Activated CD8-positive, alpha-beta T cell treated with anti-CD3 and anti-CD28 coated beads, Interleukin-2, amount 10 ng/mL, durations not matched to agents 7 days and 5 days (primary cell): Measurements from ENCODE around the gene SLC4A3. TPM values are rescaled to one million over a fixed set of nuclear protein-coding genes. Genes with fewer than 3 reads are reported as not detected.
A peak's percentile ranks its signal among the peaks of the same experiment; 100 is the strongest.

ENCODE experiments used
- ATAC-seq: fragments of 150-1000 bp; cut with Tn5 transposase; one replicate; pipeline ENCODE4 v1.10.0; 2021; ENCODE audit warnings: moderate library complexity
- CTCF ChIA-PET: fragments of 350-600 bp; sonication (Branson Sonifier 250); formaldehyde crosslinking; loops from one replicate; lab custom pipeline; 2021; ENCODE audit warnings: antibody characterized with exemption; lab: Charles Lee
- POLR2A ChIA-PET: fragments of 350-600 bp; sonication (Branson Sonifier 250); formaldehyde crosslinking; loops from one replicate; lab custom pipeline; 2021; ENCODE audit warnings: antibody characterized with exemption; lab: Charles Lee
- DNase-seq: peaks from one replicate; pipeline ENCODE4 v3.0.0-alpha.2; 2020
- H3K27ac Mint-ChIP-seq: one replicate; pipeline ENCODE4 v1.8.0; 2021; ENCODE audit warnings: mild to moderate bottlenecking, mixed read lengths
- H3K27me3 Mint-ChIP-seq: one replicate; pipeline ENCODE4 v1.8.0; 2021; ENCODE audit warnings: low read depth, mixed read lengths
- H3K36me3 Mint-ChIP-seq: one replicate; pipeline ENCODE4 v1.8.0; 2021; ENCODE audit warnings: low read depth, mixed read lengths
- H3K4me1 Mint-ChIP-seq: one replicate; pipeline ENCODE4 v1.8.0; 2021; ENCODE audit warnings: low read depth, mixed read lengths
- H3K4me3 Mint-ChIP-seq: one replicate; pipeline ENCODE4 v1.8.0; 2021; ENCODE audit warnings: mild to moderate bottlenecking, mixed read lengths
- H3K9me3 Mint-ChIP-seq: one replicate; pipeline ENCODE4 v1.8.0; 2022; ENCODE audit warnings: mixed read lengths; ENCODE audit not compliant: insufficient read depth
- total RNA-seq, 2 experiments: library from RNA; stranded (reverse); gene quantifications; one replicate each; pipeline ENCODE4 v1.2.3, GENCODE V29; 2021

SLC4A3 gene
- total RNA-seq, 2 experiments from 2014 or later: not detected

- Mint-ChIP-seq H3K27ac (no peak overlapping the region), H3K9me3 (no peaks in the 10 kb centered on the region), H3K36me3 (no peaks in the 10 kb centered on the region), H3K4me3 (no peak overlapping the region), H3K4me1 (peaks cover 6% of the 10 kb centered on the region), H3K27me3 (no peaks in the 10 kb centered on the region)
- ATAC-seq (no peak), DNase-seq (no peak)
- ChIA-PET CTCF (interaction anchor here (1.0 kb wide), 1 partner anchor 94 kb away, joined by 3 read pairs; no protein-coding TSS in a partner anchor), POLR2A (no interaction called here)
Observed at GRCh38 chr2:219634951-219635751, 7.7 kb downstream of the SLC4A3 start.

GRCh38 chr2:219636144-219636915 lies 8.9 kb downstream of the SLC4A3 start:
- CTCF ChIA-PET: interaction anchor here (1.2 kb wide), 1 partner anchor 94 kb away, joined by 4 read pairs; no protein-coding TSS in a partner anchor
- no peak for DNase-seq

DNA sequence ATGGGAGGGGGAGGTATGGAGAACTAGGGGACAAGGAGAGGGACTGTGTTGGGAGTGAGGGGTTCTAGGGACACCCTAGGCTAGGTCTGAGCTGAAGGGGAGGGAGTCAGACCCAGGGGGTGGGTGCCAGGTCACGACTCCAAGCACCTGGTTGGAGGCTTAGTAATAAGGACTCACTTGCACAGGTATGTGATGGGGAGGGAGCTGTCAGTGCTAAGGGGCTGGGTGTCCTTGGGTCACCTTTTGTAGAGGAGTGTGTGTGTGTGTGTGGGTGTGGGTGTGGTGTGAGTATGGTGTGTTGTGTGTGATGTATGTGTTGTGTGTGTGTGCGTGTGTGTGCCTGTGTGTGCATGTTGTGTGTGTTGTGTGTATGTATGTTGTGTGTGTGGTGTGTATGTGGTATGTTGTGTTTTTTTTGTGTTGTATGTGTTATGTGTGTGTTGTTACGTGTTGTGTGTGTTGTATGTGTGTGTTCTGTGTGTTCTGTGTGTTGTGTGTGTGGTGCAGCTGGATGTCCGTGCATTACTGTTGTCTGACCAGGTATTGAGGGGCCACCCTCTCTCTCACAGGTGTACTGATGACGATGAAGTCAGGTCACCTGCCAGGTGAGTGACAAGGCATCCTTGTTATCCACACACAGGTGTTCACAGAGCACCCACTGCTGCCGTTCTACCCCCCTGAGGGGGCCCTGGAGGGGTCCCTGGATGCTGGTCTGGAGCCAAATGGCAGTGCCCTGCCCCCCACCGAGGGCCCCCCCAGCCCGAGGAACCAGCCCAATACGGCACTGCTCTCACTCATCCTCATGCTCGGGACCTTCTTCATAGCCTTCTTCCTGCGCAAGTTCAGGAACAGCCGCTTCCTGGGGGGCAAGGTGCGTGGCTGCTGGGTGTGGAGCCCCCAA lies 9.8 kb downstream of the SLC4A3 start:
- ATAC-seq (no peak), DNase-seq (no peak)
- no peak overlapping the region for H3K4me3 Mint-ChIP-seq
- H3K9me3 Mint-ChIP-seq: no peaks in the 10 kb centered on the region
- CTCF ChIA-PET: interaction anchor here (1.2 kb wide), 1 partner anchor 95 kb away, joined by 4 read pairs; no protein-coding TSS in a partner anchor
- POLR2A ChIA-PET: no interaction called here
- H3K4me1 Mint-ChIP-seq: peaks cover 10% of the 10 kb centered on the region
- no peaks in the 10 kb centered on the region for H3K27me3 Mint-ChIP-seq
- H3K27ac Mint-ChIP-seq: no peak overlapping the region
- H3K36me3 Mint-ChIP-seq: no peaks in the 10 kb centered on the region

More at GRCh38 chr2:219636144-219636915, 8.9 kb downstream of the SLC4A3 start:
- H3K27ac Mint-ChIP-seq: no peak overlapping the region
- peaks cover 6% of the 10 kb centered on the region for H3K4me1 Mint-ChIP-seq
- H3K36me3 Mint-ChIP-seq: no peaks in the 10 kb centered on the region
- H3K9me3 Mint-ChIP-seq: no peaks in the 10 kb centered on the region
- POLR2A ChIA-PET: interaction anchor here (0.6 kb wide), 1 partner anchor 18 kb away, joined by 3 read pairs; no protein-coding TSS in a partner anchor
- H3K27me3 Mint-ChIP-seq: no peaks in the 10 kb centered on the region
- ATAC-seq: no peak
- no peak overlapping the region for H3K4me3 Mint-ChIP-seq

GRCh38 chr2:219637842-219638185 lies 10.4 kb downstream of the SLC4A3 start:
- POLR2A ChIA-PET: no interaction called here
- Mint-ChIP-seq H3K36me3 (no peaks in the 10 kb centered on the region), H3K27ac (no peak overlapping the region), H3K4me1 (peaks cover 15% of the 10 kb centered on the region), H3K4me3 (no peak overlapping the region), H3K27me3 (no peaks in the 10 kb centered on the region), H3K9me3 (no peaks in the 10 kb centered on the region)
- CTCF ChIA-PET: no interaction called here
- DNase-seq: no peak
- no peak for ATAC-seq

DNA sequence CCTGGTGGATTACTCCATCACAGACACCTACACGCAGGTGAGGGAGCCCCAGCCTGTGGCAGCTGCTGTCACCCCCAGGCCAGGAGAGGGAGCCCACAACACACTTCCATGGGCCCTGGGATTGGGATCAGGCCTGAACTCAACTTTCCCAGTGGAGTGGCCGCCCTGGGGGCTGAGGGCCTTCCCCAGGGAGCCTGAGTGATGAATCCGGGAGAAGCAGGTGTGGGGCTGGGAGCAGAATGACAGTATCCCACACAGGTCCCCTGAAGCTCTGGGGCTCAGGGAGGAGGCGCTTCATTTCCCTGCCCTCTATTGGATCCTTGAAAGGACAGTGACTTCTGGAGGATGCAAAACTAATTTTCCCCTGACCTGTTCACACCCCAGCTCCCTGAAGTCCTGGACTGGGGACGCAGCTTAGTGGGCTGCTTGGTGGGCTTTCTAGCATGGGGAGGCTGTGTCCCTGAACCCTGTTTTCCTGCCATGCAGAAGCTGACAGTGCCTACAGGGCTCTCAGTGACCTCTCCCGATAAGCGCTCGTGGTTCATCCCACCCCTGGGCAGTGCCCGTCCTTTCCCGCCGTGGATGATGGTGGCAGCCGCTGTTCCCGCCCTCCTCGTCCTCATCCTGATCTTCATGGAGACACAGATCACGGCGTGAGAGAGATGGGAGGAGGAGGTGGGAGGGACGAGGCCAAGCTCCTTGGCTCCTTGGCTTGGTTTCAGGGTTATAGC lies 11.0 kb downstream of the SLC4A3 start:
- no peaks in the 10 kb centered on the region for H3K9me3 Mint-ChIP-seq
- POLR2A ChIA-PET: no interaction called here
- no peaks in the 10 kb centered on the region for H3K36me3 Mint-ChIP-seq
- H3K27me3 Mint-ChIP-seq: no peaks in the 10 kb centered on the region
- CTCF ChIA-PET: no interaction called here
- ATAC-seq (no peak), DNase-seq (no peak)
- H3K27ac Mint-ChIP-seq: no peak overlapping the region
- no peak overlapping the region for H3K4me3 Mint-ChIP-seq
- peaks cover 16% of the 10 kb centered on the region for H3K4me1 Mint-ChIP-seq

DNA sequence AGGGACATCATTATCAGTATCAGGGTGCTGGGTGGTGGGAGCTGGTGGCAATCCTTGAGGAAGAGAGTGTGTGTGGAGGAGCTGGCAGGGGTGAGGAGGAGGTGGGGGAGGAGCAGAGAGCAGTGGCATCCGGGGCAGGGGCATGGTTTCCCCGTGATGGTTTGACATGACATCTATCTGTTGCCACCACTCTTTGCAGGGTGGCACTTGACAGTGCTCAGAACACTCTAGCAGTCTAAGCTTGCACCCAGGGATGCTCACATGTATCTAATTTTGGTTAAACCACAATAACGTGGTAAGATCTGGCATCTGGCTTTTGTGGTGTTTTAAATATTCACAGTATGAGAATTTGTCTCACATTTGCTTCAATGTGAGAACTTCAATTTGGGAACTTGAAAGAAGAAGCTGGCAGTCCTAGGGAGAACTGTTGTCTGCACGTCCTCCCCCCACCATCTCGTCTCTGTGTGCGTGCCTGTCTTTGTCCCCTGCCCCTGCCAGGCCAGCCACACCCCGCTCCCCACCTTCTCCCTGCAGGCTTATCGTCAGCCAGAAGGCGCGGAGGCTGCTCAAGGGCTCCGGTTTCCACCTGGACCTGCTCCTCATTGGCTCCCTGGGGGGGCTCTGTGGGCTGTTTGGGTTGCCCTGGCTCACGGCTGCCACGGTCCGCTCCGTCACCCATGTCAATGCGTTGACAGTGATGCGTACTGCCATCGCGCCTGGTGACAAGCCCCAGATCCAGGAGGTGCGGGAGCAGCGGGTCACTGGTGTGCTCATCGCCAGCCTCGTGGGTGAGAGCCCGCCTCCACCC lies 11.7 kb downstream of the SLC4A3 start:
- ATAC-seq (no peak), DNase-seq (no peak)
- Mint-ChIP-seq H3K36me3 (no peaks in the 10 kb centered on the region), H3K9me3 (no peaks in the 10 kb centered on the region), H3K4me3 (no peak overlapping the region), H3K4me1 (peaks cover 16% of the 10 kb centered on the region), H3K27ac (no peak overlapping the region), H3K27me3 (no peaks in the 10 kb centered on the region)
- POLR2A ChIA-PET: no interaction called here
- CTCF ChIA-PET: interaction anchor here (0.6 to 6.9 kb wide), 2 partner anchors 99 to 113 kb away, joined by 3 to 59 read pairs; no protein-coding TSS in a partner anchor

DNA sequence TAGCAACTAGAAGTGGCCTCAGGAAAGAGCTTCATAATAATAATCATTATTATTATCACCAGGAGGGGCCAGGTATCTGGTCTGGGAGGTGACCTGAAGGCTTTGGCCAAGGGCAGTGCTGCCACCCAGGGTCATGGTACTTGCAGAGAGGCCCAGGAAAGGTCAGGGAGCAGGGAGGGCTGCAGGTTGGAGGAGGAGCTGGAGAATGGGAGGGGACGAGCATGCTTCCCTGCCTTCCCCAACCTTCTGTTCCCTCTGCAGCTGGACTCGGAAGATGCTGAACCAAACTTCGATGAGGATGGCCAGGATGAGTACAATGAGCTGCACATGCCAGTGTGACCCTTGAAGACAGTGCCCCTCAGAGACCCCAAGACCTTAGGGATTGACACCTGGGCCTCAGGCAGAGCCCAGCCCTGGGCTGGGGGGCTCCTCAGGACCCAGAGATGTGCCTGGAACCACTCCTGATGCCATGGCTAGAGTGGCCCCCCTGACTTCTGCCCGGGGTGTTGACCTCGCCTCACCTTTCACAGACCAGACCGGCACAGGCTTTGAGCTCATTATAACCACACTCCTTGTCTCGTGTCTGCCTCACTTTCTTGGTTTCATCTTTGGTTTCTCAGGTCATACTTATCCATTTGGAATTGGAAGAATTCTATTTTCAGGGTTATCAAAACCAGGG lies 14.1 kb downstream of the SLC4A3 start:
- Mint-ChIP-seq H3K4me3 (no peak overlapping the region), H3K4me1 (peaks cover 16% of the 10 kb centered on the region), H3K36me3 (no peaks in the 10 kb centered on the region), H3K27ac (no peak overlapping the region), H3K27me3 (peaks cover 4% of the 10 kb centered on the region), H3K9me3 (no peaks in the 10 kb centered on the region)
- POLR2A ChIA-PET: no interaction called here
- CTCF ChIA-PET: interaction anchor here (0.8 to 6.9 kb wide), 9 partner anchors 23 to 146 kb away, joined by 3 to 59 read pairs (median 3); partner anchors contain the start of gene STK11IP
- no peak for ATAC-seq
- DNase-seq: no peak

DNA sequence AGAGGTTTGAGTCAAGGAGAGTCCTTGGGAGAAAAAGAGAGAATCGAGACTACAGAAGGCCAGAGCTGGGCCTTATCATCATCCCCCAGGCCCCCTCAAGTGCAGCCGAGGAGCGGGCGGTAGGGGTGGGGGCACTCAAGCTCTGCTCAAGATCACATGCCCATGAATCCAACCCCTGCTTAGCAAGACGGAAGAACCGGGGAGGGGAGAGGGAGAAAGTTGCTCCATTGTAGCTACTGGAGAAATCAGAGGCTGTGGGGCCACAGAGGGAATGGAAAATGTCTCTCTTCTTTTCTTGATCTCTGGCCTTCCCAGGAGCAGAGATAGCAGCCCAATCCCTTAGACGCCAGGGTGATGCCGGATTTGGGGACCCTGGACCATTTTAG lies 14.6 kb downstream of the SLC4A3 start:
- Mint-ChIP-seq H3K27me3 (peaks cover 6% of the 10 kb centered on the region), H3K36me3 (no peaks in the 10 kb centered on the region), H3K4me3 (no peak overlapping the region), H3K27ac (no peak overlapping the region), H3K9me3 (no peaks in the 10 kb centered on the region), H3K4me1 (peaks cover 16% of the 10 kb centered on the region)
- ChIA-PET POLR2A (no interaction called here), CTCF (interaction anchor here (0.6 to 6.9 kb wide), 17 partner anchors 9 to 240 kb away, joined by 3 to 59 read pairs (median 3); partner anchors contain the start of gene STK11IP)
- ATAC-seq: no peak
- DNase-seq: no peak

DNA sequence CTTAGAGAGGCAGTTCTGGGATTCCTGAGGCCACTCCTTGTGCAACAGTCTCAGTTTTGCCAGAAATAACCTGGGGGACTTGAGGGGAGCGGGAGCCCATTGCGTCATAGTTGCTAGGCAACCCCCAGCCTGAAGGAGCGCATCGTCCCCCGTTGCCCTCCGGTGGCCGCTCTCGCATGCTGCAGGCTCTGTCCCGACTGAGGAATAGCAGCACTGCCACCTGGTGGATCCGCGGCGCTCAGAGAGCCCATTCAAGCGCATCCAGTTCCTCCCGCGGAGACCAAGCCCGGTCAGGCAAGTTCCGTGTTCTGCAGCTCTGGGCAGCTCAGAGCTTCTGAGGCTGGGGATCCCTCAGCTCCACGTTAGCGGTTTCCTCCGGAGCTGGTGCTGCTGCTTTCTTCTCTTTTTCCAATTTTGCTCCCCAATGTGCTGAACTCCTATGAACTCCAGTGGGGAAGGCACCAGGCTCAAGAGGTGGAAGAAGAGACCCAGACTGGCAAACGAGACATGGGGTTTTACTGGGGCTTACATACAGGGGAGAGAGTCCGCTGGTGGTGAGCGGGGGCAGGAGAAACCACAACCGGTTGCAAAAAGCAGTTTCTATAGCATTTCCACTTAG lies 15.1 kb downstream of the SLC4A3 start:
- peaks cover 7% of the 10 kb centered on the region for H3K27me3 Mint-ChIP-seq

More for the DNA sequence above, 15.1 kb downstream of the SLC4A3 start:
- no peak overlapping the region for H3K27ac Mint-ChIP-seq
- peak; percentile 98 for ATAC-seq
- no peak overlapping the region for H3K4me3 Mint-ChIP-seq
- DNase-seq: peak; percentile 95
- ChIA-PET POLR2A (no interaction called here), CTCF (interaction anchor here (0.6 to 6.9 kb wide), 19 partner anchors 9 to 240 kb away, joined by 3 to 59 read pairs (median 4); partner anchors contain the start of genes CHPF, STK11IP and TMEM198)
- H3K36me3 Mint-ChIP-seq: no peaks in the 10 kb centered on the region
- H3K4me1 Mint-ChIP-seq: peaks cover 16% of the 10 kb centered on the region
- no peaks in the 10 kb centered on the region for H3K9me3 Mint-ChIP-seq
